Measurements from ENCODE around the gene MLXIP. TPM values are rescaled to one million over a fixed set of nuclear protein-coding genes. Genes with fewer than 3 reads are reported as not detected.

MLXIP gene
- polyA plus RNA-seq, 1 donor from 2014 or later, result 9.2 TPM

GRCh38 chr12:122166422-122167349 is 88.1 kb downstream of the MLXIP start:
- H3K4me3 ChIP-seq (ENCODE audit: low read length), result no peak overlapping the region
- no peak overlapping the region for H3K9ac ChIP-seq (ENCODE audit: low read length)
- H3K36me3 ChIP-seq (ENCODE audit: insufficient read depth, low read length), result no peaks in the 10 kb centered on the region
- H3F3A ChIP-seq (ENCODE audit: insufficient read depth, low read length, poor library complexity, severe bottlenecking), result no peaks in the 10 kb centered on the region
- no peak for TF ChIP-seq EP300 (conservative IDR thresholded peaks at IDR 0.05; ENCODE audit: poor library complexity, severe bottlenecking)
- no peak for TF ChIP-seq RAD21 (conservative IDR thresholded peaks at IDR 0.05)
- TF ChIP-seq POLR2AphosphoS5 (IDR thresholded peaks at IDR 0.05), result no peak
- TF ChIP-seq CTCF (IDR thresholded peaks at IDR 0.05; ENCODE audit: poor library complexity, severe bottlenecking), result no peak
- TF ChIP-seq REST (IDR thresholded peaks at IDR 0.05; ENCODE audit: borderline replicate concordance), result no peak
- no peak for TF ChIP-seq TAF1 (IDR thresholded peaks at IDR 0.05; ENCODE audit: low read depth)
- no peak for TF ChIP-seq SMC3 (conservative IDR thresholded peaks at IDR 0.05; ENCODE audit: poor library complexity)
- TF ChIP-seq EZH2 (IDR thresholded peaks at IDR 0.05; ENCODE audit: borderline replicate concordance, insufficient read depth, low read length, poor library complexity, severe bottlenecking), result no peak
- TF ChIP-seq MXI1 (conservative IDR thresholded peaks at IDR 0.05; ENCODE audit: poor library complexity, severe bottlenecking), result no peak
- no peaks in the 10 kb centered on the region for H4K20me1 ChIP-seq (ENCODE audit: insufficient read depth)
- H3K79me2 ChIP-seq (replicated peaks; ENCODE audit: insufficient read depth, low read length), result no peaks in the 10 kb centered on the region
- no peaks in the 10 kb centered on the region for H3K9me2 ChIP-seq (ENCODE audit: insufficient read depth, low read length)
- no peaks in the 10 kb centered on the region for H3K27me3 ChIP-seq (ENCODE audit: insufficient read depth, low read depth, low read length)
- no peak overlapping the region for H3K27ac ChIP-seq (ENCODE audit: low read length)
- no peak overlapping the region for H3K4me2 ChIP-seq (ENCODE audit: low read length)
- no peak overlapping the region for H2AFZ ChIP-seq (ENCODE audit: low read depth, low read length)
- no peaks in the 10 kb centered on the region for H3K9me3 ChIP-seq (ENCODE audit: low read length)

- Histone ChIP-seq H3K36me3 (ENCODE audit: insufficient read depth, low read length) (no peaks in the 10 kb centered on the region), H3K27me3 (ENCODE audit: insufficient read depth, low read depth, low read length) (no peaks in the 10 kb centered on the region), H3K27ac (ENCODE audit: low read length) (no peak overlapping the region), H3K9ac (ENCODE audit: low read length) (no peak overlapping the region), H2AFZ (ENCODE audit: low read depth, low read length) (no peak overlapping the region), H3K9me2 (ENCODE audit: insufficient read depth, low read length) (no peaks in the 10 kb centered on the region), H3K4me3 (ENCODE audit: low read length) (no peak overlapping the region), H3F3A (ENCODE audit: insufficient read depth, low read length, poor library complexity, severe bottlenecking) (no peaks in the 10 kb centered on the region), H4K20me1 (ENCODE audit: insufficient read depth) (no peaks in the 10 kb centered on the region), H3K9me3 (ENCODE audit: low read length) (no peaks in the 10 kb centered on the region), H3K79me2 (replicated peaks; ENCODE audit: insufficient read depth, low read length) (no peaks in the 10 kb centered on the region), H3K4me2 (ENCODE audit: low read length) (no peak overlapping the region)
- TF ChIP-seq EP300 (conservative IDR thresholded peaks at IDR 0.05; ENCODE audit: poor library complexity, severe bottlenecking), result no peak
- TF ChIP-seq RAD21 (conservative IDR thresholded peaks at IDR 0.05), result no peak
- TF ChIP-seq POLR2AphosphoS5 (IDR thresholded peaks at IDR 0.05), result no peak
- no peak for TF ChIP-seq REST (IDR thresholded peaks at IDR 0.05; ENCODE audit: borderline replicate concordance)
- no peak for TF ChIP-seq EZH2 (IDR thresholded peaks at IDR 0.05; ENCODE audit: borderline replicate concordance, insufficient read depth, low read length, poor library complexity, severe bottlenecking)
- no peak for TF ChIP-seq CTCF (IDR thresholded peaks at IDR 0.05; ENCODE audit: poor library complexity, severe bottlenecking)
- no peak for TF ChIP-seq TAF1 (IDR thresholded peaks at IDR 0.05; ENCODE audit: low read depth)
- no peak for TF ChIP-seq MXI1 (conservative IDR thresholded peaks at IDR 0.05; ENCODE audit: poor library complexity, severe bottlenecking)
- no peak for TF ChIP-seq SMC3 (conservative IDR thresholded peaks at IDR 0.05; ENCODE audit: poor library complexity)
Observed at GRCh38 chr12:122167356-122167925, 88.9 kb downstream of the MLXIP start.

Measured in neural cell (in vitro differentiated cells).